Motor neuron (in vitro differentiated cells): ENCODE measurements around the gene PRDM11. TPM values are rescaled to one million over a fixed set of nuclear protein-coding genes. Genes with fewer than 3 reads are reported as not detected.
"Not testable (repeated sequence)": the region's sequence is repeated elsewhere in the genome, so short reads cannot be mapped to it uniquely, and the experiment has no call there.

Experiments
- ATAC-seq, 8 experiments: fragments of 200-7000 bp; cut with Tn5 transposase; replicated peaks in 6 of 8; 2 replicates each; pipeline ENCODE4 v1.8.0; 2021; ENCODE audit warnings: mild to moderate bottlenecking in 8 of 8, moderate library complexity in 8 of 8
- H3K27ac ChIP-seq, 2 donors: fragments of 250-450 bp; sonication (Bioruptor Pico); 2 replicates each; pipeline ENCODE4 v1.9.0; 2021; ENCODE audit warnings: antibody characterized with exemption in 2 of 2, mild to moderate bottlenecking in 2 of 2, moderate library complexity in 1 of 2
- H3K4me1 ChIP-seq, 2 donors: fragments of 250-450 bp; sonication (Bioruptor Pico); replicated peaks in 1 of 2; 2 replicates each; pipeline ENCODE4 v1.6.1; 2021; ENCODE audit warnings: antibody characterized with exemption in 2 of 2, mild to moderate bottlenecking in 2 of 2, moderate library complexity in 1 of 2
- H3K4me3 ChIP-seq, 5 donors: fragments of 250-450 bp; sonication (Bioruptor Pico); 2 replicates each; pipeline ENCODE4 v1.9.0; 2021; ENCODE audit warnings: antibody characterized with exemption in 5 of 5, mild to moderate bottlenecking in 5 of 5, moderate library complexity in 4 of 5
- WGBS, 10 experiments: fragments of 450-650 bp; shearing (Covaris generic); methylation state at CpG; one replicate each; pipeline ENCODE4 v1.0.0; 2022; 5-methylcytosine and 5-hydroxymethylcytosine counted together
- in situ Hi-C, 9 experiments: fragments of 400-800 bp; cut with MboI; loops; one replicate each; pipeline ENCODE4 v1.15.0; 2021; ENCODE audit warnings: low sequenced_read_pairs in 9 of 9, low pct_unique_long_range_greater_than_20kb in 2 of 9; ENCODE audit not compliant: unreplicated experiment in 9 of 9
- total RNA-seq, 8 experiments: library from RNA; unstranded; fragments of 300-600 nt; gene quantifications; 2 replicates each; pipeline versions ENCODE4 v1.2.3 to v1.2.4, GENCODE V29; 2022

The PRDM11 gene
- total RNA-seq, 8 experiments from 2014 or later: 2.4 to 9.9 (median 5.3) TPM

- peaks cover 6 to 11% of the 10 kb centered on the region in 2 donors for H3K4me1 ChIP-seq
- in situ Hi-C loops: loop anchor here in 6 of 9 experiments (5.0 to 25.0 kb wide), 4 partner anchors 169 to 188 kb away; partner anchors contain the start of gene SYT13 (in 5 of the 6)
- ATAC-seq: no peak
- H3K27ac ChIP-seq: no peak overlapping the region
- H3K4me3 ChIP-seq: no peak overlapping the region
- 67 to 92% (median 85%) methylated on average over 2 to 7 of the region's 9 CpGs; no CpG with 5 or more reads in 6 of the 10 experiments for WGBS, 10 experiments
Measured at GRCh38 chr11:45106440-45106839, 40.0 kb upstream of the PRDM11 start.

- in situ Hi-C loops: loop anchor here in 6 of 9 experiments (5.0 to 25.0 kb wide), 4 partner anchors 170 to 188 kb away; partner anchors contain the start of gene SYT13 (in 5 of the 6)
- ATAC-seq: no peak
- WGBS, 10 experiments: 0 to 100% (median 43%) methylated on average over 1 to 5 of the region's 5 CpGs; no CpG with 5 or more reads in 2 of the 10 experiments
- H3K27ac ChIP-seq: no peak overlapping the region
- no peak overlapping the region for H3K4me3 ChIP-seq
- peaks cover 6 to 11% of the 10 kb centered on the region in 2 donors for H3K4me1 ChIP-seq
Measured at GRCh38 chr11:45107029-45107428, 39.4 kb upstream of the PRDM11 start.

DNA sequence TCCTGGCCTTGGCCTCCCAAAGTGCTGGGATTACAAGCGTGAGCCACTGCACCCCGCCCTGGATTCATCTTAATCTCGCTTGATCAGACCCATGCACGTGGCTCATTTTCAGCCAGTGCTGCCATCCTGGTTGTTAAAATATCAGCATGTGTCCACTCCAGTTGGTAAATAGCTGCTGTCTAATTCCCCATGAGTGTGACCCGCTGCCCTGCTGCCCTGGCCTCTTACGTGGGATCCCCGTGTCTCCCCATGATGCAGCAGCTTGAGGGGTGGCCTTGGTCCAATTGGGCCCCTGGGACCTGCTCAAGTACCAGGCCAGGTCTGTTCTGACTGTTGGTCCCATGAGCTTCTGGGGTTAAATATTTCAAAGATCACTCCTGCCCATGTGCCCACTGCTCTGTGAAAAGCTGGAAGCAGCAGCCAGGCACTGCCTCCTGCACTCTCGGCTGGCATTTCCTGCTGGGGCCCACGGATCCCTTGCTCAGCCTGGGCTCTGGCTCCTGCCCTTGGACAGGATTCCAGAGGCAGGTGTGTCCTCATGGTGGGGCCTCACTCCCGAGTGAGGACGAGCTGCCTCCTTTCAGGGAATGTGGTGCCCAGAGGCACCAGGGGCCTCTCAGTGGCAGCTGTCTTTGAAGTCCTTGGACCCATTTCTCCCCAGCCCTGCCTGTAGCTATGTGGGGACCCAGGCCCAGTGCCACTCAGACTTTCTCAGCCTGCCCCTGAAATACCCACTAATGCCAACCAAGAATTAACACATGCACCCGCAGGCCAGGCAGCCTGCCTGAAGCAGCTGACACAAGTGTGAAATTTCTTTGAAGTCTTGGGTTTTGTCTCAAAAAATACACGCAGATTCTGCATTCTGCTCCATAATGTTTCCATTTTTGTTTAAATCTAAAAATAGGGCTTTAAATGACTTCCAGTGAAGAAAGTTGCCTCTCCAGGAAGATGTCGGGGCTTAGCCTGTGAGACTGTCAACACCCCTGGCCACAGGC, 38.1 kb upstream of the PRDM11 start:
- 33 to 100% (median 85%) methylated on average over 1 to 10 of the region's 14 CpGs; no CpG with 5 or more reads in 2 of the 10 experiments for WGBS, 10 experiments
- no peak for ATAC-seq
- in situ Hi-C loops: loop anchor here in 6 of 9 experiments (5.0 to 25.0 kb wide), 4 partner anchors 171 to 186 kb away; partner anchors contain the start of gene SYT13 (in 5 of the 6)
- Histone ChIP-seq H3K27ac (no peak overlapping the region), H3K4me3 (no peak overlapping the region), H3K4me1 (peaks cover 4% of the 10 kb centered on the region in 2 donors)

DNA sequence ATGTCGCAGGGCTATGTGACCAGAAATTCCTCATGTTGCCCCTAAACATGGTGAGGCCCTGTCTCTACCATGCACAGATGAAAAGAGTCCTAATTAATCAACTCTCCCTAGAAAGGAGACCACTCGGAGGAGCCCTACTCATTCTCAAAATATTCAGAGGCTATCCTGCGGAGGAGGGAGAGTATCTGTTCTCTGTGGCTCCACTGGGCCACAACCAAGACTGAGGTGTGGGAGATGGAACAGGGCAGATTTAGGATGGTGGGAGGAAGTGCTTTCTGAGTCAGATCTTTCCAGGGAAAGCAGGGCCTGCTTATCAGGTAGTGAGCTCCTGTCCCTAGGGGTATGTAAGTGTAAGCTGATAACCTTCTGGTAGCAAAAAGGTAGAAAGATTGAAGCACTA, 37.0 kb upstream of the PRDM11 start:
- ATAC-seq: no peak
- no peak overlapping the region for H3K27ac ChIP-seq
- peaks cover 4% of the 10 kb centered on the region in 2 donors for H3K4me1 ChIP-seq
- 0 to 64% (median 50%) methylated on average over 1 to 3 of the region's 3 CpGs; no CpG with 5 or more reads in 3 of the 10 experiments for WGBS, 10 experiments
- H3K4me3 ChIP-seq: no peak overlapping the region
- in situ Hi-C loops: loop anchor here in 6 of 9 experiments (5.0 to 25.0 kb wide), 4 partner anchors 172 to 185 kb away; partner anchors contain the start of gene SYT13 (in 5 of the 6)

- Histone ChIP-seq H3K4me1 (no peaks in the 10 kb centered on the region), H3K27ac (no peak overlapping the region), H3K4me3 (no peak overlapping the region)
- ATAC-seq: peak; percentile 59 to 89 (median 74)
- in situ Hi-C loops: loop anchor here in 8 of 9 experiments (10.0 to 25.0 kb wide), 3 partner anchors 177 to 214 kb away; partner anchors contain the start of gene SYT13 (in 5 of the 8)
- WGBS, 10 experiments: 0 to 4% (median 0%) methylated on average over 1 to 9 of the region's 10 CpGs; no CpG with 5 or more reads in 3 of the 10 experiments
Measured at GRCh38 chr11:45110562-45110961, 35.9 kb upstream of the PRDM11 start.

GRCh38 chr11:45113807-45114206, 32.6 kb upstream of the PRDM11 start:
- no peak overlapping the region for H3K4me3 ChIP-seq
- no peak overlapping the region for H3K27ac ChIP-seq
- ATAC-seq: no peak
- in situ Hi-C loops: loop anchor here in 8 of 9 experiments (10.0 to 25.0 kb wide), 3 partner anchors 173 to 211 kb away; partner anchors contain the start of gene SYT13 (in 5 of the 8)
- no peaks in the 10 kb centered on the region for H3K4me1 ChIP-seq

GRCh38 chr11:45127836-45128235, 18.6 kb upstream of the PRDM11 start:
- H3K4me3 ChIP-seq, ATAC-seq, H3K4me1 ChIP-seq, H3K27ac ChIP-seq, in situ Hi-C loops: not testable (repeated sequence)
- 47 to 70% methylated on average over 2 to 3 of the region's 9 CpGs; no CpG with 5 or more reads in 8 of the 10 experiments for WGBS, 10 experiments

- no peak overlapping the region for H3K27ac ChIP-seq
- H3K4me3 ChIP-seq: no peak overlapping the region
- no peaks in the 10 kb centered on the region for H3K4me1 ChIP-seq
- ATAC-seq: no peak
- in situ Hi-C loops: no loop called here
- WGBS, 10 experiments: 30 to 84% (median 51%) methylated on average over 1 to 2 of the region's 2 CpGs; no CpG with 5 or more reads in 1 of the 10 experiments
Measured at GRCh38 chr11:45133878-45134277, 12.6 kb upstream of the PRDM11 start.

GRCh38 chr11:45141171-45141570, 5.3 kb upstream of the PRDM11 start:
- H3K27ac ChIP-seq: no peak overlapping the region
- no peak overlapping the region for H3K4me3 ChIP-seq
- in situ Hi-C loops: no loop called here
- H3K4me1 ChIP-seq: no peaks in the 10 kb centered on the region
- no peak for ATAC-seq
- 0 to 20% (median 0%) methylated on average over 1 of the region's 1 CpG; no CpG with 5 or more reads in 4 of the 10 experiments for WGBS, 10 experiments

DNA sequence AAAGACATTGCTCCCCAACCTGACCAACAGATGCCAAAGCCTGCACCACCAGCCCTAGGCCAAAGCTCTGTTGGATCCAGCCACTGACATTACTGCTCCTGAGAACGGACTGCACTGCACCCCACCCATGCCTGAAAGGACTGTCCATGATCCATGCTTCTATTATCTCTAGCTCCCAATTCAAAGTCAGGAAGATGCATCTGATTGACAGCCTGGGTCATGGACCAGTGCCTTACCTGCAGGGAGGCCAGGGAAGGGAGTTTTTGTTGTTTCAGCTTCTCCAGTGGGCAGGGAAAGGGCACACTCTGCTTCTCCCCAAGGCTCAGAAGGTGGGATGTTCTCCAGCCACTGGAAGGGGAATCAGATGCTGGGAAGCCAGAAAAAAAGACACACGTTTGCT, 4.8 kb upstream of the PRDM11 start:
- Histone ChIP-seq H3K4me3 (no peak overlapping the region), H3K4me1 (no peaks in the 10 kb centered on the region), H3K27ac (no peak overlapping the region)
- no peak for ATAC-seq
- WGBS, 10 experiments: 0 to 80% (median 25%) methylated on average over 1 to 2 of the region's 2 CpGs; no CpG with 5 or more reads in 6 of the 10 experiments
- in situ Hi-C loops: no loop called here

- Histone ChIP-seq H3K4me3 (no peak overlapping the region), H3K4me1 (no peaks in the 10 kb centered on the region), H3K27ac (no peak overlapping the region)
- in situ Hi-C loops: no loop called here
- ATAC-seq: no peak
- WGBS, 10 experiments: 20 to 100% (median 66%) methylated on average over 1 to 3 of the region's 4 CpGs; no CpG with 5 or more reads in 2 of the 10 experiments
Measured at GRCh38 chr11:45142241-45143055, 4.0 kb upstream of the PRDM11 start.

GRCh38 chr11:45143494-45143893, 2.9 kb upstream of the PRDM11 start:
- Histone ChIP-seq H3K27ac (no peak overlapping the region), H3K4me3 (no peak overlapping the region), H3K4me1 (peaks cover 5 to 6% of the 10 kb centered on the region in 2 donors)
- in situ Hi-C loops: no loop called here
- WGBS, 10 experiments: 78 to 100% (median 90%) methylated on average over 1 to 2 of the region's 2 CpGs; no CpG with 5 or more reads in 3 of the 10 experiments
- ATAC-seq: no peak
